ENCODE results near the gene AP5Z1.
"Not testable (repeated sequence)": the region's sequence is repeated elsewhere in the genome, so short reads cannot be mapped to it uniquely, and the experiment has no call there.

AP5Z1 gene

DNA sequence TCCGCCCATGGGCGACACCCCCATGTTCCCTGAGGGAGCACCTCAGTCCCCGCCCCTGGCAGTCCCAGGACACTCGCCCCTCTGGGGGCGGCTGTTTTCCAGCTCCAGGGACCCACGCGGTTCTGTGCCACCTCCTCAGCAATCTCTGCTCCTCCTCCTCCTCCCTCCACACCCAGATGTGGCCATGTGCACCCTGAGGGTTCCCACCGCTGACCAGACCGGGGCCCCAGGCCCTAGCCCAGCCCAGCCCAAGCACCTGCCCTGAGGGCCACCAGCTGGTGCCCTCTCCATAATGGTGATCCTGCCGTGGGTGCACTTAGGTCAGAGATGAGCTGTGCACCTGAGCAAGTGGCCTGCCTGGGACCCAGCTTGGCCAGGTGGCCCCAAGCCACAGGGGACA lies 25.1 kb downstream of the AP5Z1 start:
- DNase-seq (ENCODE audit: low spot score) (no peak), ATAC-seq (ENCODE audit: low read depth) (no peak)
- Histone ChIP-seq H3K36me3 (ENCODE audit: low read depth) (no peaks in the 10 kb centered on the region), H3K4me3 (ENCODE audit: severe bottlenecking) (no peak overlapping the region), H3K27me3 (ENCODE audit: insufficient read depth, poor library complexity, severe bottlenecking) (no peaks in the 10 kb centered on the region), H3K4me1 (ENCODE audit: insufficient read depth, poor library complexity, severe bottlenecking) (no peaks in the 10 kb centered on the region), H3K9me3 (ENCODE audit: severe bottlenecking) (no peaks in the 10 kb centered on the region), H3K27ac (ENCODE audit: poor library complexity, severe bottlenecking) (no peak overlapping the region)
- TF ChIP-seq, protein P1, sequence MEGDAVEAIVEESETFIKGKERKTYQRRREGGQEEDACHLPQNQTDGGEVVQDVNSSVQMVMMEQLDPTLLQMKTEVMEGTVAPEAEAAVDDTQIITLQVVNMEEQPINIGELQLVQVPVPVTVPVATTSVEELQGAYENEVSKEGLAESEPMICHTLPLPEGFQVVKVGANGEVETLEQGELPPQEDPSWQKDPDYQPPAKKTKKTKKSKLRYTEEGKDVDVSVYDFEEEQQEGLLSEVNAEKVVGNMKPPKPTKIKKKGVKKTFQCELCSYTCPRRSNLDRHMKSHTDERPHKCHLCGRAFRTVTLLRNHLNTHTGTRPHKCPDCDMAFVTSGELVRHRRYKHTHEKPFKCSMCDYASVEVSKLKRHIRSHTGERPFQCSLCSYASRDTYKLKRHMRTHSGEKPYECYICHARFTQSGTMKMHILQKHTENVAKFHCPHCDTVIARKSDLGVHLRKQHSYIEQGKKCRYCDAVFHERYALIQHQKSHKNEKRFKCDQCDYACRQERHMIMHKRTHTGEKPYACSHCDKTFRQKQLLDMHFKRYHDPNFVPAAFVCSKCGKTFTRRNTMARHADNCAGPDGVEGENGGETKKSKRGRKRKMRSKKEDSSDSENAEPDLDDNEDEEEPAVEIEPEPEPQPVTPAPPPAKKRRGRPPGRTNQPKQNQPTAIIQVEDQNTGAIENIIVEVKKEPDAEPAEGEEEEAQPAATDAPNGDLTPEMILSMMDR (IDR thresholded peaks at IDR 0.05; ENCODE audit: poor library complexity, severe bottlenecking): no peak

DNA sequence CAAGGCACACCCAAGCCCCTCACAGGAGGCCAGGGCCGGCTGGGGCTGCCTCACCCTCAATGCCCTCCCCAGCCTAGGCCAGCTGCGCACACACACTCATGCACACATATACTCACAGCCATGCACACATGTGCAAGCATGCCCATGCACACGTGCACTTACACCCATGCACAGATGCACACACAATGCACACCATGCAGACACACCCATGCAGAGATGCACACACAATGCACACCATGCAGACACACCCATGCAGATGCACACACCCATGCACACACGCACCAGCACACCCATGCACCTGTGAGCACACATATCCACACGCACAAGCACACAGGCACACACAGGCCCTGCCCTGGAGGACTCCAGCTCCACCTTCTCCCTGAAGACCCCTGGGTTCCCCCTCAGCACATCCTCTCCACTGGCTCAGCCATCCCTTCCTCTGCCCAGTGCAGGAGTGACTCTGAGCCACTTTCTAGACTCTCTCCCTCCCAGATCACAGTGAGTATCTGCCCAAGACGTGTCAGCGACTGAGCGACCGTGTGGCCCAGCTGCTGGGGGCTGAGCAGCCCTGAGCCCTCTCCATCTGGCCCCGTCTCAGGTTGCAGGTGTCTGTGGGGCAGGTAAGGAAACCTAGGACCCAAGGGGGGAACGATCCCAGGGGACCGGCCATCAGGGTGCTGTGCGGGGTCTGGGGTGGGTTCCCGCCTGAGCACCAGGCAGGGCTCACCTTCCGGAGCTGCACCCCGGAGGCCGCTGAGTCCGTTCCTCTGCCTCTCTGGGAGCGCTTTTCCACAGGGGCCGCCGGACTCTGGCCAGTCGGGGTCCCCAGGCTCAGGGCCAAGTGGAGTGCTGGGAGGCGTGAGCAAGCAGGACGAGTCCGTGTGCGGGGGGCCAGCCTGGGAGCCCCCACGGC lies 25.8 kb downstream of the AP5Z1 start:
- no peak overlapping the region for H3K27ac ChIP-seq (ENCODE audit: poor library complexity, severe bottlenecking)
- ATAC-seq (ENCODE audit: low read depth): peak; percentile 23; the same call in 2 of the 3 replicates
- TF ChIP-seq, protein P1 (IDR thresholded peaks at IDR 0.05; ENCODE audit: poor library complexity, severe bottlenecking): no peak
- H3K27me3 ChIP-seq (ENCODE audit: insufficient read depth, poor library complexity, severe bottlenecking): peaks cover under 1% of the 10 kb centered on the region
- H3K4me3 ChIP-seq (ENCODE audit: severe bottlenecking): no peak overlapping the region
- peak; percentile 55 for DNase-seq (ENCODE audit: low spot score)
- no peaks in the 10 kb centered on the region for H3K4me1 ChIP-seq (ENCODE audit: insufficient read depth, poor library complexity, severe bottlenecking)
- no peaks in the 10 kb centered on the region for H3K36me3 ChIP-seq (ENCODE audit: low read depth)
- no peaks in the 10 kb centered on the region for H3K9me3 ChIP-seq (ENCODE audit: severe bottlenecking)

DNA sequence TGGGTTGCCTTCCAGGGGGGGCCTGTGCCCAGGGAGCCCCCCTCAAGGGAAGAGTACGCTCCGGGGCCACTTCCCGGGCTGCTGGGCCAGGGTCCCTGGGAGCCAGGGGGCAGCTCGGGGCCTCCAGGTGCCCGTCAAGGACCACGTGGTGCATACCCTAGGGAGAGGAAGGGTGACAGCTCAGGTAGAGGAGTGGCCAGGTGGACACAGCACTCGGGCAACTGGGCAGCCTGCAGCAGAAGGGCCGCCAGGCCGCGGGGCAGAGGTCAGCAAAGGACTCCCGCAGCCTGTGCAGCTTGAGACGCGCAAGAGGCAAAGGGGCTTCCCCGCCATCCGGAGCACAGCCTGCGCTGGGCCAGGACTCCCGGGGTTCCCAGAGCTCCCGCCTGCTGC lies 26.4 kb downstream of the AP5Z1 start:
- Histone ChIP-seq H3K36me3 (ENCODE audit: low read depth) (no peaks in the 10 kb centered on the region), H3K4me1 (ENCODE audit: insufficient read depth, poor library complexity, severe bottlenecking) (no peaks in the 10 kb centered on the region), H3K9me3 (ENCODE audit: severe bottlenecking) (no peaks in the 10 kb centered on the region), H3K4me3 (ENCODE audit: severe bottlenecking) (no peak overlapping the region), H3K27ac (ENCODE audit: poor library complexity, severe bottlenecking) (no peak overlapping the region), H3K27me3 (ENCODE audit: insufficient read depth, poor library complexity, severe bottlenecking) (peaks cover 7% of the 10 kb centered on the region)
- no peak for ATAC-seq (ENCODE audit: low read depth)
- TF ChIP-seq, protein P1 (IDR thresholded peaks at IDR 0.05; ENCODE audit: poor library complexity, severe bottlenecking): no peak
- peak; percentile 55 for DNase-seq (ENCODE audit: low spot score)

DNA sequence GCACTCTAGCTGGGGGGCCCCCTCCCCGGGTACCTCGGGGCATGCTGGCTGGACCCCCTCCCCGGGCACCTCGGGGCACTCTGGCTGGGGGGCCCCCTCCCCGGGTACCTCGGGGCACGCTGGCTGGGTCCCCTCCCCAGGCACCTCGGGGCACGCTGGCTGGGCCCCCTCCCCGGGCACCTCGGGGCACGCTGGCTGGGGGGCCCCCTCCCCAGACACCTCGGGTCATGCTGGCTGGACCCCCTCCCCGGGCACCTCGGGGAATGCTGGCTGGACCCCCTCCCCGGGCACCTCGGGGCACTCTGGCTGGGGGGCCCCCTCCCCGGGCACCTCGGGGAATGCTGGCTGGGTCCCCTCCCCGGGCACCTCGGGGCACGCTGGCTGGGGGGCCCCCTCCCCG lies 27.2 kb downstream of the AP5Z1 start:
- H3K36me3 ChIP-seq (ENCODE audit: low read depth); H3K4me3 ChIP-seq (ENCODE audit: severe bottlenecking); H3K9me3 ChIP-seq (ENCODE audit: severe bottlenecking); H3K27me3 ChIP-seq (ENCODE audit: insufficient read depth, poor library complexity, severe bottlenecking); H3K4me1 ChIP-seq (ENCODE audit: insufficient read depth, poor library complexity, severe bottlenecking); DNase-seq (ENCODE audit: low spot score); H3K27ac ChIP-seq (ENCODE audit: poor library complexity, severe bottlenecking); ATAC-seq (ENCODE audit: low read depth): not testable (repeated sequence)

DNA sequence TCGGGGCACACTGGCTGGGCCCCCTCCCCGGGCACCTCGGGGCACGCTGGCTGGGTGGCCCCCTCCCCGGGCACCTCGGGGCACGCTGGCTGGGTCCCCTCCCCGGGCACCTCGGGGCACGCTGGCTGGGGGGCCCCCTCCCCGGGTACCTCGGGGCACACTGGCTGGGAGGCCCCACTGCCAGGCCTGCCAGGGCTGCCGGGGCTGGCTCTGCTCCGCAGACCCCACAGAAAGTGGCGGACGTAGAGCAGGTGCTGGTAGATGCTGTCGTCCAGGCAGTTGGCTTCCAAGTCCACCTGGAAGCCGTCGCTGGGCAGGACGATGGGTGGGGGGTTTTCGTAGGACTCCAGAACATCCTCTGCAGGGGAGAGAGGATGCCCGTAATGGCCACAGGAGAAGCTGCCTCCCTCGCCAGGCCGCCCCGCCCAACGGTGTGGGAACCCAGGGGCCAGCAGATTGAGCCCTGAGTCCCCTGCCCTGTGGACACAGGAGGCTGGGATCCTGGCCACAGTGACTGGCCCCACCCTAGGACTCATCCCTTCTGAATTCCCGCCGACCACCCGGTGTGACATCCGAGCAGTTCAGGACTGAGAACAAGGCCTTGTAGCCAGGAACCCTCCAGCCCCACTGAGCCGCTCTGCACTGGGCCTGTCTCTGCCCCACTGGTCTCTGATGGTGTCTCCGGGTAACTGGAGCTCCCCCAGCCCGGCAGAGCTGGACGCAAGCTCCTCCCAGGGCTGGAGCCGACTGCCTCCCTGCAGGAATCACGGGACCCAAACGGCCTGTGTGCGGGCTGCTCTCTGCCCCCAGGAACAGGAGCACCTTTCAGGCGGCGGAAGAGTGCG lies 28.2 kb downstream of the AP5Z1 start:
- Histone ChIP-seq H3K9me3 (ENCODE audit: severe bottlenecking) (no peaks in the 10 kb centered on the region), H3K27me3 (ENCODE audit: insufficient read depth, poor library complexity, severe bottlenecking) (peaks cover 13% of the 10 kb centered on the region), H3K4me1 (ENCODE audit: insufficient read depth, poor library complexity, severe bottlenecking) (no peaks in the 10 kb centered on the region), H3K36me3 (ENCODE audit: low read depth) (no peaks in the 10 kb centered on the region), H3K27ac (ENCODE audit: poor library complexity, severe bottlenecking) (no peak overlapping the region), H3K4me3 (ENCODE audit: severe bottlenecking) (no peak overlapping the region)
- TF ChIP-seq, protein P1 (IDR thresholded peaks at IDR 0.05; ENCODE audit: poor library complexity, severe bottlenecking): no peak
- no peak for ATAC-seq (ENCODE audit: low read depth)
- no peak for DNase-seq (ENCODE audit: low spot score)

Measured in RWPE2 (cell line).